ENCODE data around the gene RABL2B.
A peak's percentile ranks its signal among the peaks of the same experiment; 100 is the strongest.
"Not testable (repeated sequence)": the region's sequence is repeated elsewhere in the genome, so short reads cannot be mapped to it uniquely, and the experiment has no call there.

RABL2B gene

DNA sequence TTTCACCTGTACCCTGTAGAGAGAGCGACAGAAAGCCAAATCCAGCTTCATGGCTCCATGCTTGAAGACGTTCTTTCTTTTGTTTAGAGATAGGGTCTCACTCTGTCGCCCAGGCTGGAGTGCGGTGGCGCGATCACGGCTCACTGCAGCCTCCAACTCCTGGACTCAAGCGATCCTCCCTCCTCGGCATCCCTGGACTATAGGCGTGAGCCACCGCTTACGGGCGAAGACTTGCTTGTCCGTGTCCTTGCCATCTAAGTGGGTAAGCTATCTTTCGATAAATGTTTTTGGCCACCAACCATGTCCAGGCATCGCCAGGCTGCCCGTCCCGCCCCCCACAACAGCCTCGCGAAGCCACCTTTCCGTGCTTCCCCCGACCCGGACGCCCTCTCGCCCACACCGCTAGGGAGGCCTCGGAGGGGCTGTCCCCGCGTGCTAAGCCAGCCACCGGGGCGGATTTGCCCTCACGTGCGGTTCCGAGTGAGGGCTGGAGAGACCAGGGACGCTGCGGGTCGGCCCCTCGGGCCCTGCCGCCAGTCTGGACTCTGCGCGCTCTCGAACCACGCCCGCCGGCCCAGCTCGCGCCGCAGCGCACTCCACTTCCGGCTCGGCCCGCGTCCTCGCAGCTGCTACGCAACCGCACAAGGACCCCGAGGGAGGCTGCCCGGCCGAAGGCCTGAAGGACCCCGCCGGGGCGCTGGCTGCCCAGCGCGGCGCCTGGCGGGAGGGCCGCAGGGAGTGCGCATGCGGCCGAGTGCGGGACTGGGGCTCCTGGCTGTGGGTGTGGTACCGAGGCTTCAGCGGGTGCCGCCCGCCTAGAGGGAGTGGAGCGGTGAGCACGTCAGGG is at the start of gene RABL2B:
RABL2B (minus strand) TSS at position 604 of the 847 bp plus-strand sequence. CDS start 1,342 bp downstream, outside the sequence.
- DNase-seq: peak; percentile 92

DNA sequence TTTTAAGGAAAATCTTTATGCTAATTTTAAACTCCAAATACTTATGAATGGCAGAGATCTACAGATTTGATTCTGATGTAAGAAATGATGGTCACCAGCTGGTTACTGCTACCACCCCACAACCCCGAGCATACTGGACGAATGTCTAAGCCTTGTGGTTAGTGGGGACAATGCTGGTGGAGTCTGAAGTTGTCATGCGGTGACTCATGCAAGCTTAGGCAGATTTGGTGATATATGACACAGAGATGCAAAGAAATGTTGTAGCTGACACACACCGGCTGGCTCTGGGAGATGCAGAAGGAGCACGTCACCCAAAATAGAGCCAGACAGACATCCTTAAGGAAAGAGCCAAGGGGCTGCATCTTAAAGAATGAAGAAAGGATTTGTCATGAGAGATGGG is 3.5 kb upstream of the RABL2B start:
- not testable (repeated sequence) for DNase-seq

GRCh38 chr22:50785289-50785688 is 1.9 kb upstream of the RABL2B start:
- not testable (repeated sequence) for DNase-seq

- DNase-seq: not testable (repeated sequence)
These were observed 442 bp upstream of the RABL2B start for GRCh38 chr22:50783880-50784276.

GRCh38 chr22:50782253-50782652 is 1.2 kb downstream of the RABL2B start:
- not testable (repeated sequence) for DNase-seq

- DNase-seq: not testable (repeated sequence)
These were observed 3.2 kb downstream of the RABL2B start for GRCh38 chr22:50780244-50780643.

- DNase-seq: not testable (repeated sequence)
These were observed 5.8 kb downstream of the RABL2B start for GRCh38 chr22:50777631-50778030.

- DNase-seq: peak; percentile 35
These were observed 8.3 kb downstream of the RABL2B start for GRCh38 chr22:50775132-50775531.

GRCh38 chr22:50764288-50764687 is 19.1 kb downstream of the RABL2B start:
- DNase-seq: not testable (repeated sequence)

GRCh38 chr22:50761829-50762228 is 21.6 kb downstream of the RABL2B start:
- not testable (repeated sequence) for DNase-seq

GRCh38 chr22:50759597-50760341 is 23.7 kb downstream of the RABL2B start:
- DNase-seq: not testable (repeated sequence)

GRCh38 chr22:50756949-50757491 is 26.4 kb downstream of the RABL2B start:
- DNase-seq: not testable (repeated sequence)

DNA sequence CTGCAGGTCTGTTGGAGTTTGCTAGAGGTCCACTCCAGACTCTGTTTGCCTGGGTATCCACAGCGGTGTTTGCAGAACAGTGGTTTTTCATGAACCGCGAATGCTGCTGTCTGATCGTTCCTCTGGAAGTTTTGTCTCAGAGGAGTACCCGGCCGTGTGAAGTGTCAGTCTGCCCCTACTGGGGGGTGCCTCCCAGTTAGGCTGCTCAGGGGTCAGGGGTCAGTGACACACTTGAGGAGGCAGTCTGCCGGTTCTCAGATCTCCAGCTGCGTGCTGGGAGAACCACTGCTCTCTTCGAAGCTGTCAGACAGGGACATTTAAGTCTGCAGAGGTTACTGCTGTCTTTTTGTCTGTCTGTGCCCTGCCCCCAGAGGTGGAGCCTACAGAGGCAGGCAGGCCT is 27.0 kb downstream of the RABL2B start:
- not testable (repeated sequence) for DNase-seq

- DNase-seq: not testable (repeated sequence)
These were observed 28.2 kb downstream of the RABL2B start for GRCh38 chr22:50755251-50755650.

DNA sequence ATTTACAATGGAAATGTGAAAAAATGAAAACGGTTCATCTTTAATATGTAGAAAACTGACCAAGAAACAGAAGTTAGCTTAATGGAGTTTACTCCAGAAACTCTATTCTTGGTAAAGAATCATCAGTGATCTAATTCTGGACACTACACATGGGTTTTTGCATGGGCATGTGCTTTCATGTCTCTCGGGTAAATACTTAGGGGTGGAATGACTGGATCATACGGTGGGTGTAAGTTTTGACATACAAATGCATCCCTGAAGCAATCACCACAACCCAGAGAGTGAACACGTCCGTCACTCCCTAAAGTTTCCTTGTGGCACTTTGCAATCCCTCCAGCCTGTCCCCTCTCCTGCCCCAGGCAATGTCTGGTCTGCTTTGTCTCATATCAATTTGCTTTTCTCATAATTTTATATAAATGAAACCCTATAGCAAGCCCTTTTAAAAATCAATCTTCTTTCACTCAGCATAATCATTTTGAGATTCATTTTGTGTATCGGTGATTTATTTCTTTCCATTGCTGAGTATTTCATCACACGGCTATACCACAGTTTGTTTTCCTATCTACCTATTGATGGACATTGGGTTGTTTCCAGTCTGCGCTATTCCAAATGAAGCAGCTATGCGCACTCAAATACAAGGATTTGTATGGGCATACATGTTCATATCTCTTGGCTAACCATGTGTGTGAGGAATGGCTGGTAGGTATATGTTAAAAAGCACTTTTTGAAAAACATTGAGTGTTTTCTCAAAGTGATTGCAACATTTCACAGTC is 33.9 kb downstream of the RABL2B start:
- DNase-seq: not testable (repeated sequence)

GRCh38 chr22:50748630-50749029 is 34.8 kb downstream of the RABL2B start:
- DNase-seq: not testable (repeated sequence)

- DNase-seq: not testable (repeated sequence)
These were observed 35.9 kb downstream of the RABL2B start for GRCh38 chr22:50747521-50747920.

DNA sequence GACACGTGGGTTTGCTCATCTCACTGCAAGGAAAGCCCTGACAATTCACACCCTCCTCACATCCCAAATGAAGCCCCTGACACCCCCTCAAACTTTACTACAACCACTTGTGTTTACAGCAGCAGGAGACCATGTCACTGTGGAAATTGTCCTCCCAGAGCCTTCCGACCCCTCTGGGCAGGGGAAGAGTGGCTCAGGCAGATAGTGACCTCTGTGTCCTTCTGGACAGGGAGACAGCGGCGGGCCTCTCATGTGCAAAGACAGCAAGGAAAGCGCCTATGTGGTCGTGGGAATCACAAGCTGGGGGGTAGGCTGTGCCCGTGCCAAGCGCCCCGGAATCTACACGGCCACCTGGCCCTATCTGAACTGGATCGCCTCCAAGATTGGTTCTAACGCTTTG is 39.0 kb downstream of the RABL2B start:
- DNase-seq: not testable (repeated sequence)

DNA sequence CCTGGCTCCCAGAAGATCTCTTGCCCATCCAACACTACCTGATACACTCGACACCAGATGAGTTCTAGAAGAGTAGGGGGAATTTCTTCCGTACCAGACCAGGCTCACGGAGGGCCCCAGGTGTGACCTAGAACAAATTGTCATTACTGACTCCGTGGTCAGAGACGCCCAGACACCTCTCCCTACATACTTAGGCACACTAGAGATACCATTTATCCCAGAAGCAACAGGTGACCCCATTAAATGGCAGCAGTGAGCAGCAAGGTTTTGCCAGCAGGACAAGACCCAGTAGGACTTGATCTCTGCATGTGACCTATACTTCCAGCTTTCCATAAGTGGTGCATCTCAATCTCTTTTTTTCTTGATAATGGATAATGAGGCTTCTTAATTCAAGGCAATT is 42.7 kb downstream of the RABL2B start:
- DNase-seq: peak; percentile 9

DNA sequence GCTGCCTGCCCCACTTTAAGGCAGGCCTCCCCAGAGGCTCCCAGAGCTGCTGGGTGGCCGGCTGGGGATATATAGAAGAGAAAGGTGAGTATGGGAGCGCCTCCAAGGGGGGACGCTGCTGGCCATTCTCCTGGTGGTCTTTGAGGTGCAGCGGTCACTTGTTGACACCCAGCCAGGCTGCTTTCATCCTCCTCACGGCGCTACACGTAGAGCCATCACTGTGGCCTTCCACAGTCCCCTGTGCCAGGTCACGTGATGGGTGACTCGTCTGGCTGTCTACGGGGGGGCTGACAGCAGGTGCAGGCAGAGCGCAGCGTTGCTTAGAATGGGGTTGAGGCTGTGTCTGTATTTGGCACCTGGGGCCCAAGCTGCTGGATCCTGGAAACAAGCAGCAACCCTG is 43.5 kb downstream of the RABL2B start:
- DNase-seq: peak; percentile 15

DNA sequence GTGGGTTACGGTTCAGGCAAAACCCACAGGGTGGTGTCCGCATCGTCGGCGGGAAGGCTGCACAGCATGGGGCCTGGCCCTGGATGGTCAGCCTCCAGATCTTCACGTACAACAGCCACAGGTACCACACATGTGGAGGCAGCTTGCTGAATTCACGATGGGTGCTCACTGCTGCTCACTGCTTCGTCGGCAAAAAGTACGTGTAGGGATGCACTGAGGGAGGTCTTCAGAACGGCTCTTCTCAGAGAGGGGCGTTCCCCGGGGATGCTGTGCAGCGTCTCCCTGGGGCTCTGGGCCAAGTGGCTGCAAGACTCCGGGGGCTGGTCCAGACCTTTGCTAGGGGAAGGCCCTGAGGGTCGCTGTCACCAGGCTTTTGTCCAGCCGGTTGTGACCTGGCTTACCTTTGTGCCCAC is 44.2 kb downstream of the RABL2B start:
- peak; percentile 17 for DNase-seq

GRCh38 chr22:50738649-50739227 is 44.7 kb downstream of the RABL2B start:
- DNase-seq: peak; percentile 7
